ENCODE measurements around the gene KDELR1. TPM values are rescaled to one million over a fixed set of nuclear protein-coding genes. Genes with fewer than 3 reads are reported as not detected.

KDELR1 gene
- total and polyA plus RNA-seq, 2 of the 13 experiments (the other 11 are each of a cell fraction or from before 2014, with no cell fraction given), result 134 to 185 TPM

DNA sequence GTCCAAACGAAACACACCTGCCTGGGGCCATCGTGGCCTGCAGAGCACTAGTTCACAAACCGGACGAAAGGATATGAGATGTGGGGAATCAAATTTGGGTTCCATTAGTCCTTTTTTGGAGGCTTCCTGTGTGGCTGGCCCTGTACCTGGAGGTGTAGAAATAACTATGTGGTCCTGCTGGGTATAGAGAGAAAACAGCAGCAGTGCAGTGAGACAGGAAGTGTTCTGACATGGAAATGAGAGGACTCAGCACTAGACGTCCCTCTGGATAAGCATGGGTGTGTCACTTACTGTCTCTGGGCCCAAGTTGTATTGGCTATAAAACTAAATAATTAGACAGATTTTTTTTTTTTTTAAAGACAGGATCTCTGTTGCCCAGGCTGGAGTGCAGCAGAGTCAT is 12.3 kb downstream of the KDELR1 start:
- no peaks in the 10 kb centered on the region for H3K4me1 ChIP-seq (ENCODE audit: insufficient read depth, low read length)
- H3K36me3 ChIP-seq (replicated peaks in 1 of 2; ENCODE audit: control insufficient read depth in 1 of 2, insufficient read depth in 2 of 2, low read length in 2 of 2), result peaks cover 7 to 12% of the 10 kb centered on the region in 2 experiments; a peak in 4 of 5 replicates
- no peaks in the 10 kb centered on the region for H3K27me3 ChIP-seq (ENCODE audit: control insufficient read depth in 1 of 2, insufficient read depth in 2 of 2, low read length in 2 of 2)
- H3K9me3 ChIP-seq (ENCODE audit: low read length), result no peaks in the 10 kb centered on the region
- TF ChIP-seq ASH2L (IDR thresholded peaks at IDR 0.05; ENCODE audit: insufficient read length, low read depth, low read length) (no peak), POLR2AphosphoS5 (IDR thresholded peaks at IDR 0.05; ENCODE audit: low read depth, low read length) (peak; percentile 23; the same call in 1 of the 2 replicates)
- ATAC-seq (no peak), DNase-seq (ENCODE audit: low spot score) (no peak), FAIRE-seq (no peak)
- H4K20me1 ChIP-seq (ENCODE audit: insufficient read depth, low read length), result no peaks in the 10 kb centered on the region
- WGBS (ENCODE audit: low lambda C conversion rate), result 87% methylated on average over 5 of the region's 5 CpGs
- ChIA-PET POLR2A (no interaction called here), CTCF (ENCODE audit: low intra/inter-chr PET ratio, low total read pairs) (no interaction called here)
- intact Hi-C loops (cut with micrococcal nuclease; ENCODE audit: unreplicated experiment) (no loop called here), in situ Hi-C loops (cut with HindIII; ENCODE audit: extremely low pct_ligation_motif_present, low pct_unique_long_range_greater_than_20kb) (no loop called here)
- H2AFZ ChIP-seq (ENCODE audit: low read length), result no peak overlapping the region
- H3K27ac ChIP-seq (ENCODE audit: extremely low read length, insufficient read depth, low read length), result no peak overlapping the region
- H3K9ac ChIP-seq (ENCODE audit: insufficient read depth, low read depth, low read length), result no peak overlapping the region
- BruUV-seq (replicated peaks), result no TSS peak
- no peak overlapping the region for H3K4me3 ChIP-seq (replicated peaks in 1 of 3; ENCODE audit: insufficient read depth in 1 of 3, low read depth in 2 of 3, low read length in 3 of 3)
- no peaks in the 10 kb centered on the region for H3K79me2 ChIP-seq (ENCODE audit: insufficient read depth, low read length)
- no peak overlapping the region for H3K4me2 ChIP-seq (ENCODE audit: low read depth, low read length)

DNA sequence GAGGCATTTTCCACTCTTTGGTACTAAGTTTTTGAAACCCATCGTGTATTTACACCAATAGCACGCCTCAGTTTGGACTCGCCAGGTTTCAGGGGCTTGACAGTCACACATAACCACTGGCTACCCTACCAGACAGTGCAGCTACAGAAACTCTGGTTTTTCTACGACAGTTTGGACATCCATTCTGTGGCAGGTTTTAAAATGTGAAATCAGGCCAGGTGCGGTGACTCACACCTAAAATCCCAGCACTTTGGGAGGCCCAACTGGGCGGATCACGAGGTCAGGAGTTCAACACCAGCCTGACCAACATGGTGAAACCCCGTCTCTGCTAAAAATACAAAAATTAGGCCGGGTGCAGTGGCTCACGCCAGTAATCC is 13.2 kb downstream of the KDELR1 start:
- Histone ChIP-seq H2AFZ (ENCODE audit: low read length) (no peak overlapping the region), H3K4me3 (replicated peaks in 1 of 3; ENCODE audit: insufficient read depth in 1 of 3, low read depth in 2 of 3, low read length in 3 of 3) (no peak overlapping the region), H3K4me1 (ENCODE audit: insufficient read depth, low read length) (peaks cover 3% of the 10 kb centered on the region), H3K9ac (ENCODE audit: insufficient read depth, low read depth, low read length) (no peak overlapping the region), H3K79me2 (ENCODE audit: insufficient read depth, low read length) (no peaks in the 10 kb centered on the region), H3K4me2 (ENCODE audit: low read depth, low read length) (no peak overlapping the region), H4K20me1 (ENCODE audit: insufficient read depth, low read length) (no peaks in the 10 kb centered on the region), H3K27me3 (ENCODE audit: control insufficient read depth in 1 of 2, insufficient read depth in 2 of 2, low read length in 2 of 2) (no peaks in the 10 kb centered on the region), H3K9me3 (ENCODE audit: low read length) (no peaks in the 10 kb centered on the region), H3K36me3 (replicated peaks in 1 of 2; ENCODE audit: control insufficient read depth in 1 of 2, insufficient read depth in 2 of 2, low read length in 2 of 2) (peaks cover 3 to 6% of the 10 kb centered on the region in 2 experiments; a peak in 4 of 5 replicates), H3K27ac (ENCODE audit: extremely low read length, insufficient read depth, low read length) (no peak overlapping the region)
- WGBS (ENCODE audit: low lambda C conversion rate), result 92% methylated on average over 10 of the region's 10 CpGs
- intact Hi-C loops (cut with micrococcal nuclease; ENCODE audit: unreplicated experiment), result no loop called here
- TF ChIP-seq ZNF143 (CRISPR knock-in tag; IDR thresholded peaks at IDR 0.05), result no peak
- no peak for TF ChIP-seq ZNF142 (CRISPR knock-in tag; IDR thresholded peaks at IDR 0.05)
- no peak for FAIRE-seq
- no peak for ATAC-seq
- CTCF ChIA-PET (ENCODE audit: low intra/inter-chr PET ratio, low total read pairs), result no interaction called here
- BruUV-seq (replicated peaks), result no TSS peak
- no peak for DNase-seq (ENCODE audit: low spot score)
- in situ Hi-C loops (cut with HindIII; ENCODE audit: extremely low pct_ligation_motif_present, low pct_unique_long_range_greater_than_20kb), result no loop called here
- POLR2A ChIA-PET, result no interaction called here

Measured in HepG2 (cell line).